NAMALWA (cell line): Measurements from ENCODE around the gene TARS2.

ENCODE experiments used
- DNase-seq: peaks from one replicate; pipeline ENCODE4 v3.0.0-alpha.2; 2015; ENCODE audit warnings: low spot score

Gene TARS2

GRCh38 chr1:150536836-150537731 is 49.9 kb downstream of the TARS2 start:
- no peak for DNase-seq

- no peak for DNase-seq
Measured at GRCh38 chr1:150537732-150538684, 50.8 kb downstream of the TARS2 start.

- DNase-seq, result no peak
Measured at GRCh38 chr1:150543500-150544143, 56.4 kb downstream of the TARS2 start.

- no peak for DNase-seq
Measured at GRCh38 chr1:150544204-150544603, 57.0 kb downstream of the TARS2 start.

GRCh38 chr1:150545486-150546032 is 58.3 kb downstream of the TARS2 start:
- no peak for DNase-seq

GRCh38 chr1:150546294-150546937 is 59.2 kb downstream of the TARS2 start:
- DNase-seq, result no peak

GRCh38 chr1:150548324-150548631 is 61.1 kb downstream of the TARS2 start:
- DNase-seq, result no peak

GRCh38 chr1:150548632-150549495 is 61.6 kb downstream of the TARS2 start, which contains the start of gene ADAMTSL4:
ADAMTSL4 (plus strand) TSS chr1:150549408; CDS start chr1:150552289, 2,881 bp downstream.
- DNase-seq, result no peak

- no peak for DNase-seq
Measured at GRCh38 chr1:150549496-150550221, 62.4 kb downstream of the TARS2 start.

- DNase-seq, result no peak
Measured at GRCh38 chr1:150550222-150551050, 63.2 kb downstream of the TARS2 start.

- DNase-seq, result no peak
Measured at GRCh38 chr1:150551051-150551783, 64.0 kb downstream of the TARS2 start.

GRCh38 chr1:150551784-150552127 is 64.5 kb downstream of the TARS2 start:
- no peak for DNase-seq

- no peak for DNase-seq
Measured at GRCh38 chr1:150552128-150552910, 65.1 kb downstream of the TARS2 start.

GRCh38 chr1:150552911-150553289 is 65.7 kb downstream of the TARS2 start:
- no peak for DNase-seq

- DNase-seq, result no peak
Measured at GRCh38 chr1:150553392-150554085, 66.3 kb downstream of the TARS2 start.

GRCh38 chr1:150554086-150554452 is 66.8 kb downstream of the TARS2 start:
- DNase-seq, result no peak
